ENCODE data around the gene SEC24B.
A peak's percentile ranks its signal among the peaks of the same experiment; 100 is the strongest.

Gene SEC24B

DNA sequence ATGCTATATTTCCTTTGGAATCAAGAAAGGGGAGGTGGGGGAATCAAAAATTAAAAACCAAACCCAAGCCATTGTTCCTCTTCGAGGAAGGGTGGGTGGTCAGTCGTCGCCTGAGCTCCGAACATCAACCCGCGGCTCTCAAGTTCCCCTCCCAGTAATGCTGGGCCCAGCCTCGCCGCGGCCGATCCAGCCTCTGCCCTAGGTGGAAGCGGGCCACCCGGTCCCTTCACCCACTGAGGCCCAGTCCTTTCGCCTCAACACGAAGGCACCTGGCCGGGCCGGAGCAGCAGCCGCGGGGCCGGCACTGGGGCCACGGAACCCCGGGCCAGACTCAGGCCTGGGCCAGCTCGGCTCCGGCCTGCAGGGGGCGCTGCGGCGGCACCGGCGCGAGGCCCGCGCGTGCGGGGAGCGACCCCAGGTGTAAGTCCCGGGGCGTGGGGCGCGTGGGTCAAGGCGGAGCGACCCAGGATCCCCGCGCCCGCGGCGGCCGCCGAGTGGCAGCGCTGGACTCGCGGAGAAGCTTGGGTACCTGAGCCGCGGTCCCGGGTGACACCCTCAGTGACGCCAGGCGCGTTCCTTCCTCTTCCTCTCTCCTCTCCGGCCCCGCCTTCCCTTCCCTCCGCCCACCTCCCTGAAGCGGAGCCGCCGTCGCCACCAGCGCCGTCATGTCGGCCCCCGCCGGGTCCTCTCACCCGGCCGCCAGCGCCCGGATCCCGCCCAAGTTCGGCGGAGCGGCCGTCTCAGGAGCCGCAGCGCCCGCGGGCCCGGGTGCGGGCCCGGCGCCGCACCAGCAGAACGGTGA lies at the start of gene SEC24B:
Gene SEC24B (plus strand): TSS at position 611 of the 802 bp plus-strand sequence. CDS start 55 bp downstream, at position 666.
- peak; percentile 86 for DNase-seq

DNA sequence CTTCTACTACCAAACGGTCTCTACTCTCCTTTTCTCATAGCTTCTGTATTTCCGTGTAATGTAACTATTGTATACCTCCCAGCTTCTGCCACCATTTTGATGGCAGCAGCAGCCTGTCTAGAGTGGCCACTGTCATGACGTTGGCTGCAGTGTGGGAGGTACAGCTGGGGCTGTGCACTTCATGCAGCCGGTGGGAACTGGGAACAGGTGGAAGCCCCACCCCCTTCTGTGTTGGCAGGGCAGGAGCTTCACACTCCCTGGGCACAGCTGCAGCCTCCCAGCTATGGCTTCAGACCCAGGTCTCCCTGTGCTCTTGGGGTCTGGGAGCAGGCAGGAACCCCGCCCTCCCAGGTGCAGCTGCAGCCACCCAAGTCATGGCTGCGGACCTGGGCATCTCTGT lies 49.8 kb upstream of the SEC24B start:
- DNase-seq = no peak

DNA sequence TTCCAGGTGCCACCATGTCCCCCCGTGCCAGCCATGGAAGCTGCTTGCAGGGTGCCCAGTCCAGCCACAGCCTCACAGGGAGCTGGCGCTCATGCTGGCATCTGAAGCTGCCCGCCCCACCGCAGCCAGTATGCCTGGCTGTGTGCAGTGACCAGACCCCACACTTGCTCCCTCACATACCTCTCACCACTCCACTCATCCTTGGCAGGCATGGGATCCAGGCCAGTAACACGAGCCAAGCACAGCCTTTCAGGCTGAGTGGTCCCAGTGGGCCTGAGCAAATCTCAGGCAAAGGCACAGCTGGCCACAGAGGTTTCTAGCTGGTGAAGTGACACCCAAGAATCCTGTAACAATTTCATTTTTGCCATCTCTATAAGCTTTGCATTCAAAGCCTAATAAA lies 48.4 kb upstream of the SEC24B start:
- DNase-seq = no peak

DNA sequence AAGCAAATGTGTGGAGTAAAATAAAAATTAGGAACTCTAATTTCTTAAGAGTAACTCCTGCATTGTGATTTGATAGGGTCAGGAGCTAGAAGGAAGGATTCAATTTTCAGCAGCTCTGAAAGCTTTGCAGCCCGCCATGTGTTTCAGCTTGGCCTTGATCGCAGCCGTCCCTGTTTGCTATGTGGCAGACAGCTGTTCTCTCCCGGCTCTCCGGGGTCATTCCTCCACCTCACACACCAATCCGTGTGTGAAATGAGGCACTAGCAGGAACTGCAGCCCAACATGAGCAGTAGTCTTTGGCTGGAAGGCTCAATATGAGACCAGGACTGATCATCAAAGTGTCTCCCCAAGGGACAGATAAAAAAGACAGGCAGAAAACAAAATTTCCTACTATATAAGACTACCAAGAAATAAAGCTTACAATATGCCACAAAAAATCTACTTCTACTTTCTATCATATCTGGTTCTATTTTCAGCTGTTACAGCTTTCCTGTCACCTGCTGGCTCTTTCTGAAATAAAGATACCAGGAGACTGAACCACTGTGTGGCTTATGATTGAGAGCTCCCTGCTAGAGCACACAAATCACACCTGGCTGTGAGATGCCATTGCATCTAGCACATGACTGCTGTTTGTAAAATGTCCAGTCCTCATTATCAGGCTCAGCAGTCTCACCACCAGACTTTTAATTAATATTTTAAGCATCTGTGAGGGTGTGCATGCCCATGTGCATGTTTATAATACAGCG lies 44.1 kb upstream of the SEC24B start:
- DNase-seq = no peak

DNA sequence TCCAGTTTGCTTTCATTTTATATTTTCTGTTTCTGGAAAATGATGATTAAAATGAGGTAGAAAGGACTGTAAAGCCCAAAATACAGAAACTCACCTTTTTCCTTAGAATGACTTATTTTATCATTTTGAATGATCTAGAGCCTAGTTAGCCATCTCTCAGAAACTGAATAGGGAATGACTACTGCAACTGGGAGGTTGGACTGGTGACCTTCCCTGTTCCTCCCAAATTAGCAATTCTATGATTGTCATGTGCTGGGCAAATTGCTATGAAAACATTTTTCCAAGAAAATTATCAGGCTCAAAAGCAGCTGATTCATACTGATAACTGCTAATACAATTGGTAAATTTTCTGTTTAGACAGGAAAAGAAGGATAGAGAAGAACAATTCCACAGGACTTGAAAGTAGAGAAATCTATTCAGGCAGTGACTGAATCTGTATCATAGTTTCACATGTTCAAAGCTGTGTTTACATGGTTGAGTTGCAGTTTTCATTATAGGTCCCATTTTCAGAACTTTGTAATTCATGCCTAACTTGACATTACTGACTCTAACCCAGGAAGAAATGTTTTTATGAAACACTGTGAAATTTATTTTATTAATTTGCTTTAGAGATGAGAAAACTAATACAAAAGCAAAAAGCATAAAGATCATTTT lies 43.4 kb upstream of the SEC24B start:
- DNase-seq = no peak

DNA sequence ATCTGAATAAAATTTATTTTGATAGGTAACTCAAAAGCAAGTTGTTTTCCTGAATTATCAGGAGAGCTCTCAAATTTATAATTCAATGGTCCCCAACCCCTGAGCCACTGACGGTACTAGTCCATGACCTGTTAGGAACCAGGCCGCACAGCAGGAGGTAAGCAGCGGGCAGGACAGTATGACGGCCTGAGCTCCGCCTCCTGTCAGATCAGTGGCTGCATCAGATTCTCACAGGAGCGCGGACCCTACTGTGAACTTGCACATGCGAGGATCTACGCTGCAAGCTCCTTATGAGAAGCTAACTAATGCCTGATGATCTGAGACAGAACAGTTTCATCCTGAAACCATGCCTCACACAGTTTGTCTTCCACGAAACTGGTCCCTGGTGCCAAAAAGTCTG lies 37.9 kb upstream of the SEC24B start:
- DNase-seq = no peak

DNA sequence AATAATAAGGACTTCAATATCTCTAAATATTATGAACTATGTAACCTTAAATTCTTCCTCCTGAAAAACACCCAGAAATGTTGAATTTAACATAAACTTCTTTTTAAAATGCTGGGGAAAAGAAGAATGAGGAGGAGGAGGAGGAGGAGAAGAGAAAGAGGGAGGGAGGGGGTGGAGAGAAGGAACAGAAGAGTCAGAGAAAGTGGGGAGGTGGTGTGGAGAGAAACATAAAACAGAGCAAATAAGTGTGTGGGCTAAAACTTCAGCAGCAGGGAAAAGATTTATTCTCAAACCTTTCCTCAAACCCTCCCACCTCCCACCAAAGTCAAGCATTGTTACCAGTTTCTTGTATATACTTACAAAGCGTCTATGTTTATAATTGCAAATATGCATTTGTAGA lies 34.7 kb upstream of the SEC24B start:
- DNase-seq = no peak

DNA sequence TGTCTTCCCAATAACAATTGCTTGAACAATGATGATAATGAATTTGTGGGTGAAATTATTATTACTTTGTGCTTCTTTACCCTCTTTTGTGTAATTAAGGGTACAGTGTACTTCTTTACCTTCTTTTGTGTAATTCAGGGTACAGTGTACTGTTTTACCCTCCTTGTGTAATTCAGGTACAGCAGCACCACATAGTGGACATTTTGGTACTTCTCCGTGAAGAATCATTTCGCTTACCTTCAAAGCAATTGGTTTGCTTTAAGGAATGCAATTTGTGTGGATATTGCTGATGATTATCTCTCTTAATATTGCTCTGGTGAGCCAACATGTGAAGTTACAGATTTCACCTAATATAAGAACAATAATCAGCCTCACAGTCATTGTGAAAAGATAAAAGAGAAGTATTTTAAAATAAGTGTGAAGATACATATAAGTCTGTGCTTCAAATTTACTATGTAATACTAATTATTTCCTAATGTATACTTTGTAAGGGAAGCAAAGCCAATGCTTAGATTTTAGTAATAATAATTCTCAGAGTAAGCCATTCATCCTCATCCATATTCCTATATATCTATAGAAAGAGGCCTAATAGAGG lies 27.2 kb upstream of the SEC24B start:
- peak; percentile 51 for DNase-seq

DNA sequence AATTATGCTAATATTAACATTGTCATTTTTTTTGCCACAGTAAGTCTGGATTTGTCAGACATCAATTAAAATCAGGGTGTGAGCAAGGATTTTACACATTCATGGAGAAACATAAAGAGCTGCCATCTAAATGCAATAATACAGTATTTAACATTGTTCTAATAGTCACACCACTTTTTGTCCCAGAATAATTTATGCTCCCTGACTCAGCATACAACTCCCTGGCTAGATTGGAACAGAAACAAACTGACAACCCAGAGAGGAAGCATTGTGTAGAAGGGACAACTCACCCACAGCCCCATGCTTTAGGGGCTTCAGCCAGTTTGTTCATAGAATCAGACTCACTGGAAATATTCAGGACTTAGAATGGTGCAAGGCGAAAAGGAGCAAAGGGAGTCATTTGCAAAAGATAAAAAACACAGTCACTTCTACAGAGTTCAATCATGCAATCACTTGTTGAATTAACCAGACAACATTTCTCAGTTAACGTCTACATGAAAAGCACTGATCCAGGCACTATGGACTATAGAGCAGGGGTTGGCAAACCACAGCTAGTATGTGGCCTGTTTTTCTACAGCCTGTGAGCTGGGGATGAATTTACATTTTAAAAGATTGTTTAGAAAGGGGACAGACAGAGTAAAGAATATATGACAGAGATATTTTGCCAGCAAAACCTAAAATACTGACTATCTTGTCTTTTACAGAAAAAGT lies 26.4 kb upstream of the SEC24B start:
- DNase-seq = no peak

DNA sequence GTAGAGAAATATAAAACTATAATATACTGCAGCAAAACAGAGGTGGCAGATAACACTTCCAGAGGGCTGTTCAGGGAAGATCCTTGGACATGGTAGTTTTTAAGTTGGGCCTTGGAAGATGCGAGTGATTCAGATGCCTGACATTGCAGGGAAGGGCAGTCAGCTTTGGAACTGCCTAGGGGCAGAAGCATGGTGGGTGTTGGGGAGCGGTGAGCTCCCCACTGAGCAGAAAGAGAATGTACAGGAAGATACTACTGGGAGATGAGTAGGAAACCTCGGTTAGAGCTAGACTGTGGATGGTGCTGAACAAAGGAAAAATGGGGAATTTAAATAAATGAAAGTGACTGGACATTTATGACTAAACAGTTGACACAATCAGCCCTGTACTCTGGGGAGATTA lies 24.9 kb upstream of the SEC24B start:
- DNase-seq = no peak

DNA sequence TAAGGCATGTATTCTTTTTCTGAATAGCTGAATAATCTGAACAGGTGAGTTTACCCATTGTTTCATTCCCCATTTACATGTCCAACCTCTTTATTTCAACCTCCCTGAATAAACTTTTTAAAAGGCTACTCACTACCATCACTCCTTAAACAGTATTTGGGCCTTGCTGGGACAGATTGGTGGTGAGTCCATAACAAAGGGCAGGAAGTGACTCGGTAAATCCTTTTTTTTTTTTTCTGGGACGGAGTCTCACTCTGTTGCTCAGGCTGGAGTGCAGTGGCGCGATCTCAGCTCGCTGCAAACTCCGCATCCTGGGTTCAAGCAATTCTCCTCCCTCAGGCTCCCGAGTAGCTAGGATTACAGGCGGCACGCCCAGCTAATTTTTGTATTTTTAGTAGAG lies 23.4 kb upstream of the SEC24B start:
- DNase-seq = no peak

DNA sequence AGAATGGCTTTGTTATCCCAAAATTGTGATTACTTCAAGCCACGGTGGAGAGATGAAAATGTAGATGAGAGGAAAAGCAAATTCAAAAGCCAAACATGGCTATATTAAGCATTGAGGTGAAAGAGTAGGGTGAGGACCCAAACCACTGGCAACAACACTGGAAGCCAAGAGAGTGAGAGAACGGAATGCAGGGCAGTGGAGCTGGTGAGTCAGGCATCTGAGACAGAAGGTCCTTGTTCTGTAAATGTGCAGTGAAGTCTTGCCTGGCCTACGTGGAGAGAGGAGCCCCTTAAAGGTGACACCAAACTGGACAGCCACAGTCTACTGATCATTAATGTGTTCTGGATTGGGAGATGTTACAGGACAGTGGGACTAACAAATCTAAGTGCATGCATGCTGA lies 22.8 kb upstream of the SEC24B start:
- DNase-seq = no peak

DNA sequence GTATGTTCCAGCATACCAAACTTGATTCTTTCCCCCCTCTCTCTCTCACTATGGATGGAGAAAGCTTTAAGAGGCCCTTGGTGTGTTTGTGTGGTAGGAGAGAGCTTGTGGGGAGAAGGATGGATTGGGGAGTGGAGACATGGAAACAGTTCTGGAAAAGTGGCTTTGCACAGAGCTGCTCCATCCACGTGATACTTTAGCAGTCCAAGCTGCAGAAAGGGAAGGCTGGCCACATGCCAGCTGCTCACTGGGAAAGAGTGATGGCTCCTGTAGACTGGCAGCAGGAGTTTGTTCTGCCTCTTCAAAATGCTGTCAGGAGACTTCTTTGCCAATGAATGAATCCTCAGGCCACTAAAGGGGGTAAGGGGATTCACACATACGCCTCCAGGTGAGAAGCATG lies 21.7 kb upstream of the SEC24B start:
- peak; percentile 26 for DNase-seq

DNA sequence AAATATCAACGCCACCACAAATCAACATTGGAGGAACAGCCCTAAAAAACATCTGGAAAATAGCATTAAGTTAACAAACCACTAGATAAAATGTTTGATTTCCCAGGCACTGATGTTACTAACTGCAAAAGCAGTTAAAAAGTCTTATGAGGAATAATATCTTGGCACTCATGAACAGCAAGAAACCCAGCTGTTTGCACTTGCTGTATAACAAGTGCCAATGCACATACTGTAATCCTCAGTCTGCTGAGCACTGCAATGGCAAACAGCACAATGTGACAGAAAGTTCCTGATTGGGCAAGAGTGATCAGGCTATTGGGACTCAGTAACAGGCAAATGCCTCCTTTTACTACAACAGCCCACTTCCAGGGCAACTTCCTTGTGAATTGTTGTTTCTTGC lies 20.8 kb upstream of the SEC24B start:
- DNase-seq = no peak

DNA sequence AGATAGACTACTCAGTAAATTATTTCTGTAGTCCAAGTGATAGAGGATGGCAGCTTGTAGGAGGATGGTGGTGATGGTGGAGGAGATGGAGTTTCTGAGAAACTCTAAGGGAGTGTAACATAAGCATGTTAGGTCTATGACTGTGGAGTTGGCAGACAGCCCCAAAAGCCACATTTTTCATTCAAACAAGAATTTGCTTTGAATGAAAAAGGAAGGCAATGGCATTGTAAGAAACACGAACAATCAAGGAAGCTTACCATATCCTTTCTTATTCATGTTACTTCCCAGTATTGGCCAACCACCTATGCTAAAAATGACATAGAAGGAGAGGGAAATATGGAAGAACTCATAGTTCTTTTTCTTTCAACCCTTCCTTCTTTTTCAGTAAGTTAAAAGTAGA lies 18.7 kb upstream of the SEC24B start:
- DNase-seq = no peak

DNA sequence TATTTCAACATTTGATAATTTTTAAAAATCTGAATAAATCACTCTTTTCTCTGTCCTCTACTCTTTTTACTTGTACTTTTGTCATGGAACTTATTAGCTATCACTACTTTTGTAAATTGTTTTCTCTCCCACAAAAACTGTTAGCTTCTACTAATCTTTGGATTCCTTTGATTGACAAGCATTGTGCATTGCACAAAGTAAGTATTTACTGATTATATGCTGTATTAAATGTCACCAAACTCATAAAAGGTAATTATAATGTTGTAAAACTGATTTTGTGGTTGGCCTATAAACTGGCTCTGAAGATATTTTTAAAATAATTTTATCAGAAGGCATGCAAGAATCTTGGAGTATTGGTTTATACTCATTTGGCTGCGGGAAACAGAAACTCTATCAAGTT lies 15.0 kb upstream of the SEC24B start:
- no peak for DNase-seq

DNA sequence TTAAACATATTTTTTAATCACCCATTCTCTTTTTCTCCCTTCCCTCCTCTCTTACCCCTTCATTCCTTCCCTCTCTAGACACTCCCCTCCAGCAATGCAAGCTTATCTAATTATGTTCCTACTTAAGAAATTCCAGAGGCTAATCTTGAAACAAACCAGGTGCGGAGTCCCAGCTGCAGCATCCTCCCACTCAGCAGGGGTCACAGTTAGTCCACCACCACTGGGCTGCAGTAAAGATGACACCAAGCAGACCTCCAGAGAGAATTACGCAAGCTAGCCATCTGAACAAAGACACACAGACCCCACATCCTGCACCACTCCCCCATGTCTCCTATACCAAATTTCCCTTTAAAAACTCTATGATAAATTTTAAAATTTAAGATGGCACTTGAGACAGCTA lies 13.9 kb upstream of the SEC24B start:
- DNase-seq = no peak

DNA sequence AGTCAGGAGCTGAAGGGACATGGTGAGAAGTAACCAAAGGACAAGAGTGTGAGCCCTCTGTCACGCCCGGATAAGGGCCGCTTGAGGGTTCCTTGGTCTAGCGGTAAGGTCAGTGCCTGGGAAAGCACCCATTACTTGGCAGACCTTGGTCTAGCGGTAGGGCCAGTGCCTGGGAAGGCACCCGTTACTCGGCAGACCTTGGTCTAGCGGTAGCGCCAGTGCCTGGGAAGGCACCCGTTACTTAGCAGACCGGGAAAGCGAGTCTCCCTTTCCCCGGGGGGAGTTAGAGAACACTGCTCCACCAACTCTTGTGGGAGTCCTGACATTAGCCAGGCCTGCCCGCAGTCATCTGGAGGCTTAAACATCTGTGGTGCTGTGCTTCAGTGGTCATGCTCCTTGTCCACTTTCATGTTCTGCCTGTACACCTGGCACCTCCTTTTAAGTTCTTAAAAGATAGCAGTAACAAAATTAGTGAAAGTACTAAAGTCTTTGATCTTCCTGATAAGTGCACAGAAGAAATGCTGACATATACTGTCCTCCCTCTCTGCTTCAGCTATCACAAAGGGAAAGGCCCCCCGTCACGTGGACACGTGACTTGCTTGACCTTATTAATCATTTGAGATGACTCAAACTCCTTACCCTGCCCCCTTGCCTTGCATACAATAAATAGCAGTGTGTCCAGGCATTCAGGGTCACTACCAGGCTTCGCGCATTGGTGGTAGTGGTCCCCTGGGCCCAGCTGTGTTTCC lies 9.3 kb upstream of the SEC24B start:
- no peak for DNase-seq

DNA sequence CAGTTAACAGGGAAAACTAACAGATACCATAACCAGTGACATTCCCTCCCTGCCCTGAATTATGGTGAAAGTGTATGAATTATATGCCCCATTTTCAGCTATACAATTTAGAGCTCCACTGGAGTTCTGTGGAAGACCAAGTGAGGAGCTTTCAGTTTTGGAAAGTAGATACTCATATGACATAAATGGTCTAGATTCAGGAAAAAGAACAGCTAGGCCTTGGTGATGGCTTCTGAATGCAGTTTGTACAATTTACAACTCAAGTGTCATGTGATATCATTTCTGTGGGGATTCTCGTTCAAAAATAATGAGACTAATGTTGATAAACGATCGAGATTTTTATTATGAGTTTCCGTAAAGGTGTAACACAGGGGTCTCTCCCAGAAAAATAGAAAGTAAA lies 8.2 kb upstream of the SEC24B start:
- DNase-seq = no peak

DNA sequence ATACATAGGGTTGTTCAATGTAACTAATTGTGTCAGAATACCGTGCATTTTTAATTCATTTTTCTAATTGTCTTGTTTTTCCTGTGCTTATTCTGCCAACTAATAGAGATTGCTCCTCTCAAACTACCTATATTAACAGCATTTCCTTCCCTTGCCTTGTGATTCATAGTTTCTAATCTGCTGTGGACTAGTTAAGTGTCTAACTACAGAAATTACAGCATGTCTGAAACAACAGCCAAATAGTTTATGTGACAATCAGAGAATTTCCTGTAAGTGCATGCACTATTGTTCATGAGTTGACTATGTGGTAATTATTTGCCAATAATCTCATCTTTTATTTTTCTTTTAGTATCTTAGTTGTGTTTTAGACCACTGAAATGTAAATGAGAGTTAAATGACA lies 4.1 kb upstream of the SEC24B start:
- no peak for DNase-seq

DNA sequence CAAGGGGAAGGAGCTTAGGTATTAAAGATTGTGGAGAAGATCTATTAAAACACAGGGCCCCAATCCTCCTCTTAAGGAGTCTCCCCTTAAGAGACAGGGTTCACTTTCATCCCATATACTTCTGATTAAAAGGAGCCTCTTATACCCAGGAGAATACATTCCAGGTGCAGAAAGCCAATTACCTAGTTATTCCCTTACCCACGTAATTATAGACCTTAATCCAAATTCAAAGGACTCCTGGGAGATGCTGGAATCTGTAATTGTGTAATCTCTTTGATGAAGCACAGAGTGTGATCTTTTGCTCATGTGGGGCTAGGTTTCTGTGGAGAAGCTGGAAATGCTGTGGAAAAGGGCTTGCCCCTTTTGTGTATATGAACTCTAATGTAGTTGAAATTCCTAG lies 1.4 kb upstream of the SEC24B start:
- no peak for DNase-seq

DNA sequence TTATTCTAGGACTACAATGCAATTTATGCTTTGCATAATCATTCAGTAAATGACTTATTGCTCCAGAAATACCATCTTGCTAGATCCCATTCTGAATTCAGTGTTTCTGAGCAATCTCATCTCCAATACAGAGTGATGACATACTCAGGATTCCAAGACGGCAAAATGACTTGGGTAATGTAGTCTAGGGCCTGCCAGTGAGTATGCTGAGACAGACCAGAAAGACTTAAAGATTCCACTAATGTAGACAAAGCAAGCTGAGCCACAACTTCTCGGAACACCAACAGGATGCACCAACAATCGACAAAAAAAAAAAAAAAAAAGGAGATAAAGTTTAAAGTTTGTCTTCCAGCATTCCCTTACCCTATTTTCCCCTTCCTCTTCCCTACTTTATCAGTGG lies 919 bp upstream of the SEC24B start:
- DNase-seq = no peak

Measured in midbrain (tissue), 1 donor.